Fibroblast of pulmonary artery (primary cell): ENCODE measurements around the gene JAK2.

Experiments used
- DNase-seq: peaks from one replicate; pipeline ENCODE4 v3.0.0-alpha.2; 2010; ENCODE audit warnings: low read depth
- H3K4me3 ChIP-seq: replicated peaks from 2 replicates; pipeline ENCODE4 v1.5.1; 2011; ENCODE audit warnings: low read depth, mild to moderate bottlenecking, control low read depth, low read length, moderate library complexity
- TF ChIP-seq, protein P1 (sequence below): IDR thresholded peaks from 2 replicates; pipeline ENCODE4 v1.5.1; 2011; ENCODE audit warnings: mild to moderate bottlenecking, control low read depth, low read length, inconsistent platforms; ENCODE audit errors: missing control alignments

JAK2 gene

DNA sequence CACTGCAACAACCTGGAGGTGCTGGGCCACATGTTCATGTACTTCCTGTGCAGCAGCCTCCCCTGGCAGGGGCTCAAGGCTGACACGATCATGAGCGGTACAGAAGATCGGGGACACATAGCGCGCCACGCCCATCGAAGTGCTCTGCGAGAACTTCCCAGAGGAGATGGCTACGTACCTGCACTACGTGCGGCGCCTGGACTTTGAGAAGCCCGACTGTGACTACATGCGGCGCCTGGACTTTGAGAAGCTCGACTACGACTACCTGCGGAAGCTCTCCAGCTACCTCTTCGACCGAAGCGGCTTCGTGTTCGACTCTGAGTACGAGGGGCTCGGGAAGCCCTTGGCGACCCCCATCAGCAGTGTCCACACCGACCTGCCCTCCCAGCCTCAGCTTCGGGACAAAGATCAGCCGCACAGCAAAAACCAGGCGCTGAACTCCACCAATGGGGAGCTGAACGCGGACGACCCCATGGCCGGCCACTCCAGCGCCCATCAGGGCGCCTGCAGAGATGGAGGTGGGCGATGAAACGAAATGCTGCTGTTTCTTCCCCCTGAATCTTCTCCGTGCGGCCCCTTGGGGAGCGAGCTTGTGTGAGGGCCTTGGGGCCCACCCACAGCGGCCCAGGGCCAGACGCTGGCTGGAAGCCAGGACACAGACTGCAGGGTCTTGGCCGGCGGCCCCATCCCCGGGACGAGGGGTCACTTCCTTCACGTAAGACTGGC, 56.5 kb downstream of the JAK2 start:
- TF ChIP-seq, protein P1, sequence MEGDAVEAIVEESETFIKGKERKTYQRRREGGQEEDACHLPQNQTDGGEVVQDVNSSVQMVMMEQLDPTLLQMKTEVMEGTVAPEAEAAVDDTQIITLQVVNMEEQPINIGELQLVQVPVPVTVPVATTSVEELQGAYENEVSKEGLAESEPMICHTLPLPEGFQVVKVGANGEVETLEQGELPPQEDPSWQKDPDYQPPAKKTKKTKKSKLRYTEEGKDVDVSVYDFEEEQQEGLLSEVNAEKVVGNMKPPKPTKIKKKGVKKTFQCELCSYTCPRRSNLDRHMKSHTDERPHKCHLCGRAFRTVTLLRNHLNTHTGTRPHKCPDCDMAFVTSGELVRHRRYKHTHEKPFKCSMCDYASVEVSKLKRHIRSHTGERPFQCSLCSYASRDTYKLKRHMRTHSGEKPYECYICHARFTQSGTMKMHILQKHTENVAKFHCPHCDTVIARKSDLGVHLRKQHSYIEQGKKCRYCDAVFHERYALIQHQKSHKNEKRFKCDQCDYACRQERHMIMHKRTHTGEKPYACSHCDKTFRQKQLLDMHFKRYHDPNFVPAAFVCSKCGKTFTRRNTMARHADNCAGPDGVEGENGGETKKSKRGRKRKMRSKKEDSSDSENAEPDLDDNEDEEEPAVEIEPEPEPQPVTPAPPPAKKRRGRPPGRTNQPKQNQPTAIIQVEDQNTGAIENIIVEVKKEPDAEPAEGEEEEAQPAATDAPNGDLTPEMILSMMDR: no peak
- no peak overlapping the region for H3K4me3 ChIP-seq
- DNase-seq: no peak

DNA sequence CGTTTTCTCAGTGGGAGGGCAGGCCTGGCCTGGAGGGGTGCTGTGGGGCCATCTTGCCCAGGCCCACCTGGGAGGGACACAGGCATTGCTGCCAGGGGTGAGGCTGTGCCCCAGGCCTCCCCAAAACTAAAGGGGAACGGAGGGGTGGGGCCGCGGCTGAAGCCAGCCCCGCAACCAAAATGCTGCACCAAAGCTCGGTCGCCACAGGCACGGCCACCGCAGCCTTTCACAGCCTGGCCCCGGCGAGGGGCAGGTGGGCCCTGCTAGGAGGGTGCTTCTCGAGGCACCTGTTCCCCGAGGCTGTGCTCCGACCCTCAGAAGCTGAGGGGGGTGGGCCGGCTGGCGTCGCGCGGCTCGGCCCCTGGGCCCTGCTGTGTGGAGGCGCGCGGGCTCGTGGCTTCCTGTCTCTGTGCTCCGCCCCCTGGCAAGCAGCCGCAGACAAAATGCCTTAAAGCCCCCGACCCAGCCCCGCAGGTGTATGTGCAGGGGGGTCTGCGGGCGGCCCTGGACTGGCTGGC, 57.6 kb downstream of the JAK2 start:
- TF ChIP-seq, protein P1: no peak
- no peak overlapping the region for H3K4me3 ChIP-seq
- no peak for DNase-seq

- no peak overlapping the region for H3K4me3 ChIP-seq
- peak; percentile 14 for DNase-seq
- TF ChIP-seq, protein P1: no peak
Observed at GRCh38 chr9:5043381-5043780, 58.3 kb downstream of the JAK2 start.

- no peak for DNase-seq
- TF ChIP-seq, protein P1: no peak
Observed at GRCh38 chr9:5044160-5044559, 59.1 kb downstream of the JAK2 start.

DNA sequence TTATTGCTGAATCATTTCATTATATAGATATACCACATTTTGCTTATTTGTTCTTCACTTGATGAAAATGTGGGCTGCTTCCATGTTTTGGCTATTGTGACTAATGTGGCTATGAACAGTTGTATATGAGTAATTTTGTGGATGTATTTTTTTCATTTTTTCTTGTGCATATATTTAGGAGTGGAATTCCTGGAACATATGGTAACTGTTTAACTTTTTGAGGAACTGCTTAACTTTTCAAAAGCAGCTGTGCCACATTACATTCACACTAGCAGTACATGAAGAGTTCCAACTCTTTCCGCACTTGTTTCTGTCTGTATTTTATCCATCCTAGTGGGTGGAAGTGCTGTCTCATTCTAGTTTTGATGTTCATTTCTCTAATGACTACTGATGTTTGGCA, 67.8 kb downstream of the JAK2 start:
- DNase-seq: peak; percentile 6

More at GRCh38 chr9:5044160-5044559, 59.1 kb downstream of the JAK2 start:
- H3K4me3 ChIP-seq: no peak overlapping the region

GRCh38 chr9:5062631-5063030, 77.6 kb downstream of the JAK2 start:
- TF ChIP-seq, protein P1: no peak
- H3K4me3 ChIP-seq: no peak overlapping the region
- no peak for DNase-seq

More for the DNA sequence above, 67.8 kb downstream of the JAK2 start:
- TF ChIP-seq, protein P1: no peak
- H3K4me3 ChIP-seq: no peak overlapping the region

GRCh38 chr9:5072871-5073270, 87.8 kb downstream of the JAK2 start:
- TF ChIP-seq, protein P1: no peak
- H3K4me3 ChIP-seq: no peak overlapping the region
- DNase-seq: no peak
